ENCODE data around the gene PRRT3. TPM values are rescaled to one million over a fixed set of nuclear protein-coding genes. Genes with fewer than 3 reads are reported as not detected.

PRRT3 gene
- total and polyA plus RNA-seq, 2 of the 13 experiments (the other 11 are each of a cell fraction or from before 2014, with no cell fraction given) = 0.22 to 0.44 TPM

DNA sequence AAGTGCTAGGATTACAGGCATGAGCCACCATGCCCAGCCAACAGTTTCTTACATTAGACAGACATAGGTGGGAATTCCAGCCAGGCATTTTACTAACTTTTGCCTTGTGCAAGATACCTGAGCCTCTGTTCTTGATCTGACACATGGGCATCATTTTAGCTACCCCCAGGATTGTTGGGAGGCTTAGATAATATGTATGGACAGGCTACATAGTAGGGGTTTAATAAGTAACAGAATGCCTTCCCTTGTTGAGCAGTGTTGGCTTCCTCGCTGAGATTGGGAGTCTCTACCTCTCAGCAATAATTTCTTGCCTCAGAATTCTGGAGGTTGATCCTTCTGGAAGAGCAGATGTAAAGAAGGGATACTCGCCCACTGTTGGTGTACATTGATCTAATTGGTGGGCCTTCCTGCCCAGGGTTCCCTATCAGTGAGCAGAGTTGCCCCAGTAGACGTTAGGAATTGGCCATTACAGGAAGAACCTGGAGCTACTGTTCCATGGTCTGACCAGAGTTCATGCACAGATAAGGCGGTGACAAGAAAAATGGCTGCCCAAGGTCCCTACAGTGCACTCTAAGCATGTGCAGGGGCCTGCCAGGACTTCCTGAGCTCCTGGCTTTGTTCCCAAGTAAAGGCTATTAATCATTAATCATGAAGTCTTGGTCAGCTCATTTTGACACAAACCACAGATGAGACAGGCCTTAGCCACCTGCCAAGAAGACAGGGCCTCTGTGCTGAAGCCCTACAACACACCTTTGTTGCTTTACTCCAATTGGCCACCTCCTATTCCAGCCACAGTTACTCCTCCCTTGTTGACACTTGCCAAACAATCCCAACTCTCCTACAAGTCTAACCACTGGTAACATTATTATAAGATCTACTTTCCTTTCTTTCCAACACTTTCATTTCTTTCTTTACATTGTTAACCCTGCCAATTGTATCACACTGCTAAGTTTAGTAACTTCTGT lies 54.5 kb downstream of the PRRT3 start (continued):
- TF ChIP-seq CEBPG (CRISPR knock-in tag; IDR thresholded peaks at IDR 0.05) (peak; percentile 29), ZNF737 (CRISPR knock-in tag; IDR thresholded peaks at IDR 0.05; ENCODE audit: borderline replicate concordance) (no peak), TCF7 (IDR thresholded peaks at IDR 0.05; ENCODE audit: low read depth) (peak; percentile 9; the same call in 1 of the 2 replicates), ZMYM4 (CRISPR knock-in tag; IDR thresholded peaks at IDR 0.05) (peak; percentile 69), KAT8 (CRISPR knock-in tag; IDR thresholded peaks at IDR 0.05) (peak; percentile 68), MTERF4 (CRISPR knock-in tag; IDR thresholded peaks at IDR 0.05) (no peak), SMAD9 (CRISPR knock-in tag; IDR thresholded peaks at IDR 0.05) (no peak), PAF1 (CRISPR knock-in tag; IDR thresholded peaks at IDR 0.05) (0 out of 2 replicates have a peak, but pooled peaks have one; percentile 17), MTF1 (CRISPR knock-in tag; IDR thresholded peaks at IDR 0.05) (no peak), SPEN (CRISPR knock-in tag; IDR thresholded peaks at IDR 0.05; ENCODE audit: low read depth) (peak; percentile 45; the same call in 1 of the 2 replicates), CEBPB (IDR thresholded peaks at IDR 0.05; ENCODE audit: borderline replicate concordance, low read depth, low read length) (no peak), ZFP90 (CRISPR knock-in tag; IDR thresholded peaks at IDR 0.05; ENCODE audit: borderline replicate concordance) (0 out of 2 replicates have a peak, but pooled peaks have one; percentile 17), ATF7-NPFF (CRISPR knock-in tag; IDR thresholded peaks at IDR 0.05; ENCODE audit: low read depth) (no peak), ZNF383 (CRISPR knock-in tag; IDR thresholded peaks at IDR 0.05; ENCODE audit: borderline replicate concordance) (0 out of 2 replicates have a peak, but pooled peaks have one; percentile 39), USF2 (IDR thresholded peaks at IDR 0.05; ENCODE audit: low read depth, low read length) (no peak), USF2 (CRISPR knock-in tag; IDR thresholded peaks at IDR 0.05; ENCODE audit: borderline replicate concordance) (no peak), ZNF335 (CRISPR knock-in tag; IDR thresholded peaks at IDR 0.05) (no peak), MEIS2 (CRISPR knock-in tag; IDR thresholded peaks at IDR 0.05) (peak; percentile 92), HDAC1 (CRISPR knock-in tag; IDR thresholded peaks at IDR 0.05) (no peak), ZFAT (CRISPR knock-in tag; conservative IDR thresholded peaks at IDR 0.05) (no peak), NFYC (CRISPR knock-in tag; IDR thresholded peaks at IDR 0.05) (peak; percentile 40)
- TF ChIP-seq, protein P1, sequence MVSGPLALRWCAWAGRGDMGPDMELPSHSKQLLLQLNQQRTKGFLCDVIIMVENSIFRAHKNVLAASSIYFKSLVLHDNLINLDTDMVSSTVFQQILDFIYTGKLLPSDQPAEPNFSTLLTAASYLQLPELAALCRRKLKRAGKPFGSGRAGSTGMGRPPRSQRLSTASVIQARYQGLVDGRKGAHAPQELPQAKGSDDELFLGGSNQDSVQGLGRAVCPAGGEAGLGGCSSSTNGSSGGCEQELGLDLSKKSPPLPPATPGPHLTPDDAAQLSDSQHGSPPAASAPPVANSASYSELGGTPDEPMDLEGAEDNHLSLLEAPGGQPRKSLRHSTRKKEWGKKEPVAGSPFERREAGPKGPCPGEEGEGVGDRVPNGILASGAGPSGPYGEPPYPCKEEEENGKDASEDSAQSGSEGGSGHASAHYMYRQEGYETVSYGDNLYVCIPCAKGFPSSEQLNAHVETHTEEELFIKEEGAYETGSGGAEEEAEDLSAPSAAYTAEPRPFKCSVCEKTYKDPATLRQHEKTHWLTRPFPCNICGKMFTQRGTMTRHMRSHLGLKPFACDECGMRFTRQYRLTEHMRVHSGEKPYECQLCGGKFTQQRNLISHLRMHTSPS (CRISPR knock-in tag; IDR thresholded peaks at IDR 0.05; ENCODE audit: low read depth) = no peak

All from HepG2 (cell line).